GM12872 (cell line): ENCODE data around the gene DVL2.

Experiments
- CTCF ChIP-seq: IDR thresholded peaks from 3 replicates; pipeline ENCODE4 v1.5.1; 2011; ENCODE audit warnings: low read depth, mild to moderate bottlenecking, low read length, moderate library complexity; ENCODE audit not compliant: insufficient read depth

Gene DVL2

DNA sequence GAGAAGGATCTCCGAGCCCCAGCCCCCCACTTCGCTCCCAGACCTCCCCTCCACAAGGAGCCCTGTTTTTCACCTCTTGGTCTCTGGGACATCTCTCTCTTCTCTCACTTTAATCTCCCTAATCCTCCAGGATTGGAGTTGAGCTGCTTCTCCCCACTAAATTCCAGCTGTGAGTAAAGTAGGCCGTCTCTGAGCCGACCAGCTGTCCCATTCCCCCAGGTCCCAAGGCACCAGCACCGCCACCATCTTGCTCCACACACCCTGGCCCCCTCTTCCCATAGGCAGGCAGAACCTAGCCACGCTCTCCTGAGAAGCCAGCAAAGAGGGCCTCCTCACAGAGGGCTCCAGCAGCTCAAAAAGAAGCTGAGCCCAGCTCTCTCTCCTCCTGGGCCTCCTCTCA, 15.6 kb downstream of the DVL2 start:
- TF ChIP-seq CTCF, result no peak

DNA sequence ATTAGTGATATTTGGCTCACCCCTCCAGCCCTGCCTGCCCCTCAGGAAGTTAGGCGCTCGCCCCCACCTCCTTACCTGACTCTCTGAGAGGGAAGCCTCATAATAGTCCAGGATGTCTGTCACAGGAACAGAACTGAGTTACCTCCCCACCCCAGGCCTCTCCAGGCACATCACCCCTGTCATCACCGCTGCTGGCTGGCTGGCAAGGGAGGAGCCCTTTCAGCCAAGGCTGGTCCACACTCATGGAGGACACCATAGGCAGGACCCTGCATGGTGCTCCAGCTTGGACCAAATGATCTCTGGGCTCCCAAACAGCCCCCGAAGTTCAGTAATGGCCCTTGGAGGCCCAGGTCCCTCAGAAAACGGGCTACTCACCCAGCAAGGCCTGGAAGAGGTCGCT, 16.2 kb downstream of the DVL2 start:
- TF ChIP-seq CTCF, result no peak

DNA sequence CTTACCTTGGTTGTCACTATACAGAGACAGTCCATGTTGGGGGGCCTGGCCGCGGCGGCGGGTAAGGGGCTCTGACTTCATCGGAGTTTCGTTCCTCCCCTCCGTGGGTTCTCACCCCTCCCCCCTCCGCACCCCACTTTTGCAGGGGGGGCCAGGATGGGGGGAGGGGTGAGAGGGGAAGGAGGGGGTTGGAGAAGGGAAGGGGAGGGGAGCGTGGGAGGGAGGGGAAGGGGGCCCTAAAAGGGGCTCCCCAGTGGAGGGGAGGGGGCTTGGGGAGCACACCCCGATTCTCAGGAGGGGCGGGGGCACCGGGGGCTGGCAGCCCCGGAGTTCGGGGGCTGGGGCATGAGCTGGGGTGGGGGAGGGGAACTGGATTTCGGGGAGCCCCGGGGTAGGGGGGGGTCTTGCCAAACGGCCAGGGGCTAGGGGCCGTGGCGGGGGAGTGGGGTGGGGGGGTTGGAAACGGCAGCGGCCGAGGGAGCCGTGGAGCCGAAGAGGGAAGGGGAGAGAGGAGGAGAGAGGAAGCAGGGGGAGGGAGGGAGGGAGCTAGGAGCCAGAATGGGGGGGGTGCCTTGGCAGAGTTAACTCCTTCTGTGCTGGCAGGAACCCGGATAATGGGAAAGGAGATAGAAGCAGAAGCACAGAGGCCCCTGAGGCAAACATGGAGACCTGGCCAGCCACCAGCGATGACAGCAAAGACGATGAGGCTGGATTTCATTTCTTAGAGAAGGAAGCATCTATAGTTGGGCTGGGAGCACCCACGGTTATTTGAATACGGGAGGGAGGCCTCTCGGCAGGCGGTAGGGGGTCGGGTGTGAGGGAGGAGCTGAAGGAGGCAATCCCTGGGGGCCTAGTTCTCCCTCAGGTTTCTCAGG, 17.0 kb downstream of the DVL2 start:
- no peak for TF ChIP-seq CTCF

GRCh38 chr17:7216242-7217112, 17.8 kb downstream of the DVL2 start:
- TF ChIP-seq CTCF, result no peak

GRCh38 chr17:7215652-7216180, 18.6 kb downstream of the DVL2 start:
- no peak for TF ChIP-seq CTCF

DNA sequence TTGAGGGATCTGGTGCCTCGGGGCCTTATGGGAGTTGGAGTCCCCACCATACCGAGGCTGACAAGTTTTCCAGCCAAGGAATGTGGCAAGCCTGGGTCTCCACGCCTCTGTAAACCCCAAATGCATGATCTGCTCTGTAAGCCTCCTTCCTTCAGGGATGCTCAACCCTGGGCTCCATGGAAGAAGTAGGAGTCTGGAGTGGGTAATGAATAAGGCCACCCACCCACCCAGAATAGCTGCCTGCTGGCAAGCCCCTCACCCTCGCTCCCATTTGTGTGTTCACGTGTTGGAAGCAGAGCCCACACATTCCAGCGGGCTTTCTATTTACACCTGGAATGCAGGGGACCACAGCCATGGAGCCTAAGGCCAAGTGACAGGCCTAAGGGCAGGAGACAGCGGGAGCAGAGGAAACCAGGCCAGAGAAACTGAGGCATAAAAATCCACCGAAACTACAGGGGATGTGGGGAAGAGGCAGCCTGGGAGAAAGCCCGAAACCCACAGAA, 19.1 kb downstream of the DVL2 start:
- no peak for TF ChIP-seq CTCF
